Activated CD8-positive, alpha-beta T cell treated with anti-CD3 and anti-CD28 coated beads, Interleukin-2, amount 10 ng/mL, durations not matched to agents 7 days and 5 days (primary cell): Measurements from ENCODE around the gene KDELR3. TPM values are rescaled to one million over a fixed set of nuclear protein-coding genes. Genes with fewer than 3 reads are reported as not detected.

Source experiments
- ATAC-seq: fragments of 150-1000 bp; cut with Tn5 transposase; one replicate; pipeline ENCODE4 v1.10.0; 2021; ENCODE audit warnings: moderate library complexity
- CTCF ChIA-PET: fragments of 350-600 bp; sonication (Branson Sonifier 250); formaldehyde crosslinking; loops from one replicate; lab custom pipeline; 2021; ENCODE audit warnings: antibody characterized with exemption; lab: Charles Lee
- POLR2A ChIA-PET: fragments of 350-600 bp; sonication (Branson Sonifier 250); formaldehyde crosslinking; loops from one replicate; lab custom pipeline; 2021; ENCODE audit warnings: antibody characterized with exemption; lab: Charles Lee
- DNase-seq: peaks from one replicate; pipeline ENCODE4 v3.0.0-alpha.2; 2020
- H3K27ac Mint-ChIP-seq: one replicate; pipeline ENCODE4 v1.8.0; 2021; ENCODE audit warnings: mild to moderate bottlenecking, mixed read lengths
- H3K27me3 Mint-ChIP-seq: one replicate; pipeline ENCODE4 v1.8.0; 2021; ENCODE audit warnings: low read depth, mixed read lengths
- H3K36me3 Mint-ChIP-seq: one replicate; pipeline ENCODE4 v1.8.0; 2021; ENCODE audit warnings: low read depth, mixed read lengths
- H3K4me1 Mint-ChIP-seq: one replicate; pipeline ENCODE4 v1.8.0; 2021; ENCODE audit warnings: low read depth, mixed read lengths
- H3K4me3 Mint-ChIP-seq: one replicate; pipeline ENCODE4 v1.8.0; 2021; ENCODE audit warnings: mild to moderate bottlenecking, mixed read lengths
- H3K9me3 Mint-ChIP-seq: one replicate; pipeline ENCODE4 v1.8.0; 2022; ENCODE audit warnings: mixed read lengths; ENCODE audit not compliant: insufficient read depth
- total RNA-seq, 2 experiments: library from RNA; stranded (reverse); gene quantifications; one replicate each; pipeline ENCODE4 v1.2.3, GENCODE V29; 2021

The KDELR3 gene
- total RNA-seq, 2 experiments from 2014 or later = 0.99 to 1.0 TPM

DNA sequence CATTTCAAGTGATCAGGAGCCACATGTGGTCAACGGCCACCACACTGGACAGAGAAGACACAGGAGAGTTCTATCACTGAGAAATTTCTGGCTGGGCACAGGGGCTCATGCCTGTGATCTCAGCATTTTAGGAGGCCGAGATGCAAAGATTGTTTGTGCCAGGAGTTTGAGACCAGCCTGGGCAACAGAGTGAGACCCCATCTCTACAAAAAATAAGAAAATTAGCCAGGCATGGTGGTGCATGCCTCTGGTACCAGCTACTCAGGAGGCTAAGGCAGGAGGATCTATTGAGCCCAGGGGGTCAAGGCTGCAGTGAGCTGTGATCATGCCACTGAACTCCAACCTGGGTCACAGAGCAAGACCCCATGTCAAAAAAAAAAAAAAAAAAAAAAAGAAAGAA lies 39.2 kb upstream of the KDELR3 start:
- H3K4me1 Mint-ChIP-seq = no peaks in the 10 kb centered on the region
- ChIA-PET CTCF (interaction anchor here (1.6 kb wide), 1 partner anchor 15 kb away, joined by 6 read pairs; no protein-coding TSS in a partner anchor), POLR2A (no interaction called here)
- no peaks in the 10 kb centered on the region for H3K9me3 Mint-ChIP-seq
- no peaks in the 10 kb centered on the region for H3K36me3 Mint-ChIP-seq
- DNase-seq (no peak), ATAC-seq (no peak)
- no peaks in the 10 kb centered on the region for H3K27me3 Mint-ChIP-seq
- H3K27ac Mint-ChIP-seq = no peak overlapping the region
- H3K4me3 Mint-ChIP-seq = no peak overlapping the region

DNA sequence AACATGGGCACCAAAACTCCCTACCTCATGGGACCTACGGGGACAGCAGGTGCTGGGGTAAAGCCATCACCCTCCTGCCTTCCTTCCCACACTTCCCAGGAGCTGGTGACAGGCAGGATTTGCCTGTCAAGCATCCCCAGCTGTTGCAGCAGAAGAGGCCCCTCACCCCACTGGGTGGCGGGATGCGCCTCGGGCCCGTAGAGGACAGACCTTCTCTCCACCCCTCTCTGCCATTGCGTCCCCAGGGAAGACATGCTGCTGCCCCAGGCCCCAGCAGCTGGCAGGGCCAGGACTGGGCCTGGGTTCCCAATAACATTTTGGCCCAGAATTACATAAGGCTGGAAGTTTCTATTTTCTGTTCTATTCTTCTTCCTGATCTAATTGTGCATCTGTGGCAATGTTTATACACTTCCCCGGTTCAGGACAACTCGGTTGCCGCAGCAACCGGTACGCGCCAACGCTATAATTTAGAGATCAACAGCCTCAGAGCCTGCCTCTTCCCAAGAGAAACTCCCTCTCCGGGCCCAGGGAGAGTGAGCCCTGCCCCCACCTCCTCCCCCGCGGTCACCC lies 38.3 kb upstream of the KDELR3 start:
- DNase-seq (no peak), ATAC-seq (no peak)
- Mint-ChIP-seq H3K27ac (no peak overlapping the region), H3K4me3 (no peak overlapping the region), H3K27me3 (no peaks in the 10 kb centered on the region), H3K4me1 (no peaks in the 10 kb centered on the region), H3K9me3 (no peaks in the 10 kb centered on the region), H3K36me3 (no peaks in the 10 kb centered on the region)
- ChIA-PET CTCF (interaction anchor here (1.6 kb wide), 1 partner anchor 16 kb away, joined by 6 read pairs; no protein-coding TSS in a partner anchor), POLR2A (no interaction called here)

DNA sequence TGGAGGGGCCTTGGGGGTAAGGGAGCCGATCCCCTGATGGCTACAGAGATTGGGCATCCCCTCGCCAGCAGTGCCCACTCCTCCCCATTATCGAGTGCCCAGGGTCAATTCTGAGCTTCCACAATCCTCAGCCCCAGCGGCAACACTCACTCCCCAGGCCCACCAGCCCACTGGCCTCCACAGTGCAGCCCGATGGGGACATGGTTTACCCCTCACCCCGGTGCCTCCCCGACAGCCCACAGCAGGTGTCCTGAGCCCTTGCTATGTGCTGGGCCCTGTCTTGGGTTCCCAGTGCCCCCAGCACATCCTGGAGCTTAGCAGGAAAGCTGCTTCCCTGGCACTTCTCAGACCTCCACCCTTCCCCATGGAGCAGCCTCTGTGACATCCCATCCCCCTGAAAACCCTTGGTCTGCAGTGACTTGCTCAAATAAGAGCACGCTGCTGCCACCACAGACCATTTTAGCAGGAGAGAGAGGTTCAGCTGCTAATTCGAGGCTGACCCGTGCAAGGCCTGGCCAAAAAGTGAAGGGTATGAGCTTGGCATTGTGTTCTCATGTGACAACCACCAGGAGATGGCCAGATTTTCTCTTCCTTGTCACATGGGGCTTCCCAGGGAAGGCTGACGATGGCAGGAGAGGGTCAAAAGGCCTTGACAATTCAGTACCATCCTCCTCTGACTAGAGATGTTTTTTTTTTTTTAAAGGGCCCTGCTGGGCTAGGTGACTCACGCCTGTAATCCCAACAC lies 36.5 kb upstream of the KDELR3 start:
- ATAC-seq (no peak), DNase-seq (no peak)
- Mint-ChIP-seq H3K4me3 (no peak overlapping the region), H3K36me3 (no peaks in the 10 kb centered on the region), H3K27ac (no peak overlapping the region), H3K4me1 (no peaks in the 10 kb centered on the region), H3K9me3 (no peaks in the 10 kb centered on the region), H3K27me3 (no peaks in the 10 kb centered on the region)
- CTCF ChIA-PET = interaction anchor here (0.6 kb wide), 1 partner anchor 141 kb away, joined by 3 read pairs; no protein-coding TSS in a partner anchor
- POLR2A ChIA-PET = no interaction called here

DNA sequence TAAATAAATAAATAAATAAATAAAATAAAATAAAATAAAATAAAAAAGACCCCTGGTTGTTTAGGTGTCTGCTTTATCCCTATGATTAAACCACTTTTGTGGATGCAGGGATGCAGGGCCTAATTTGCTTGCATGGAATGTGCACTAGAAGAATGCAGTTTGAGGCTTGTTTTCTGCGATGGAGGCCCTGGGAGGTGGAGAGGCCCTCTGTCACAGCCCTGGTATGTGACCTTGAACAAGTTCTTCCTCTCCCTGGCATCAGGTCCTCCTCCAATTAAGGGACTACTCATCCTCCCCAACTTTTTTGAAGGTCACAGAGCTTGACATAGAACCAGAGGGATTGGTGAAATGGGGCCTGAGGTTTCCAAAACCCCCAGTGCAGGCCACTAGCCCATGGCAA lies 35.6 kb upstream of the KDELR3 start:
- CTCF ChIA-PET = no interaction called here
- POLR2A ChIA-PET = no interaction called here
- no peak overlapping the region for H3K4me3 Mint-ChIP-seq
- no peaks in the 10 kb centered on the region for H3K36me3 Mint-ChIP-seq
- H3K9me3 Mint-ChIP-seq = no peaks in the 10 kb centered on the region
- DNase-seq (no peak), ATAC-seq (no peak)
- no peaks in the 10 kb centered on the region for H3K27me3 Mint-ChIP-seq
- no peak overlapping the region for H3K27ac Mint-ChIP-seq
- no peaks in the 10 kb centered on the region for H3K4me1 Mint-ChIP-seq

DNA sequence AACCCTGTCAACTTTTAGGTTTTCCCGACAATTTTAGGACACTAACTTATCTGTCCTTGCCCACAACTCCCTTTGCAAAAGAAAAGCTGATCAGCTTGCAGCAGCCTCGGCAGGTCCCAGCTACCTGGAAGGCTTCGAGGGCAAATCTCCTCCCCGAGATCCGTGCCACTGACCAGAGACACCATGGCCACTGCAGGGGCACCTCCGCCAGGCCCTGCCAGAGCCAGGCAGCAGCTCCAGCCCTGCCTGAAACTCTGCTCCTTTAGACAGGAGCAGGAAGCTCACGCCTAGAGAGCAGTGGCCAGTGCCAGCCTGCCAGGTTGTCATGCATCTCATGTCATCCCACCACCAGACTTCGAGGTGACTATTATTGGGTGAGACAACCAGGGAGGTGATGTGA lies 34.0 kb upstream of the KDELR3 start:
- Mint-ChIP-seq H3K27ac (no peak overlapping the region), H3K4me1 (no peaks in the 10 kb centered on the region), H3K27me3 (no peaks in the 10 kb centered on the region), H3K36me3 (no peaks in the 10 kb centered on the region), H3K9me3 (no peaks in the 10 kb centered on the region), H3K4me3 (no peak overlapping the region)
- POLR2A ChIA-PET = interaction anchor here (1.2 kb wide), 1 partner anchor 48 kb away, joined by 3 read pairs; no protein-coding TSS in a partner anchor
- CTCF ChIA-PET = interaction anchor here (1.4 kb wide), 1 partner anchor 89 kb away, joined by 3 read pairs; no protein-coding TSS in a partner anchor
- DNase-seq (no peak), ATAC-seq (no peak)

DNA sequence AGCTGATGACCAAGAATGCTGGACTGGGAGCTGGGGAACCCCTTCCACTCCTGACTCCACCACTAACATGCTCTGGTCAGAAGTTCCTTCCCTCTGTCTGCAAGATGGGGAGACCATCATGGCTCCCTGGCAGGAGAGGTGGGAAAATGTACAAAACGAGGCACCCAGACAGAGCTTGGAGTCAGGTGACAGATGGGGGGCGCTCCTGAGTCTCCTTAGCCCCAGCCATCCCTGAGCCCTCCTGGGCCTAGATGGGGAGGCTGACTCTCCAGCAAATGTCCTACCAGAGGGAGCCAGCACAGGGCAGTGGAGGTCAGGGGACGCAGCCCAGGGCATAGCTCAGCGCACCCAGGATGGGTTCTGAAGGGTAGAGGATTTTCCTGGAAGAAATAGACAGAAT lies 32.9 kb upstream of the KDELR3 start:
- DNase-seq (no peak), ATAC-seq (no peak)
- H3K27me3 Mint-ChIP-seq = no peaks in the 10 kb centered on the region
- H3K4me3 Mint-ChIP-seq = no peak overlapping the region
- H3K36me3 Mint-ChIP-seq = no peaks in the 10 kb centered on the region
- CTCF ChIA-PET = no interaction called here
- H3K9me3 Mint-ChIP-seq = no peaks in the 10 kb centered on the region
- H3K27ac Mint-ChIP-seq = no peak overlapping the region
- H3K4me1 Mint-ChIP-seq = no peaks in the 10 kb centered on the region
- POLR2A ChIA-PET = no interaction called here

DNA sequence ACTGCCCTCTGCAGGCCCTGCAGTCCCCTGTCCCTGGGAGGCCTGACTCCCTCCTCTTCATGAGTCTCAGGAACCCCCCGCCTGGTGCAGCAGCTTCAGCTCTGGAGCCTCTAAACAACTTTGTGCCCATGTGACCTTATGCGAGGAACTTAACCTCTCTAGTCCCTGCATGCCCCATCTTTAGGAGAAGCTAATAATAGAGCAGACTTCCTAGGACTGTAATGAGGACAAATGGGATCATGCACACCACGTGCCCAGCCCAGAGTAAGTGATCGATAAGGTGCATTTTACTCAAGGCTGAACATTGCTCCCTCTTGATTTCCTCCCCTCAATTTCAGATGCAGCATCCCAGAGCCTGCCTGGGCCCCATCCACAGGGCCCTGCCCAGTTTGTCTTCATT lies 31.9 kb upstream of the KDELR3 start:
- no peak for DNase-seq
- Mint-ChIP-seq H3K27ac (no peak overlapping the region), H3K36me3 (no peaks in the 10 kb centered on the region), H3K4me3 (no peak overlapping the region), H3K27me3 (peaks cover 3% of the 10 kb centered on the region), H3K9me3 (no peaks in the 10 kb centered on the region), H3K4me1 (no peaks in the 10 kb centered on the region)
- CTCF ChIA-PET = no interaction called here
- POLR2A ChIA-PET = no interaction called here
- ATAC-seq = no peak

DNA sequence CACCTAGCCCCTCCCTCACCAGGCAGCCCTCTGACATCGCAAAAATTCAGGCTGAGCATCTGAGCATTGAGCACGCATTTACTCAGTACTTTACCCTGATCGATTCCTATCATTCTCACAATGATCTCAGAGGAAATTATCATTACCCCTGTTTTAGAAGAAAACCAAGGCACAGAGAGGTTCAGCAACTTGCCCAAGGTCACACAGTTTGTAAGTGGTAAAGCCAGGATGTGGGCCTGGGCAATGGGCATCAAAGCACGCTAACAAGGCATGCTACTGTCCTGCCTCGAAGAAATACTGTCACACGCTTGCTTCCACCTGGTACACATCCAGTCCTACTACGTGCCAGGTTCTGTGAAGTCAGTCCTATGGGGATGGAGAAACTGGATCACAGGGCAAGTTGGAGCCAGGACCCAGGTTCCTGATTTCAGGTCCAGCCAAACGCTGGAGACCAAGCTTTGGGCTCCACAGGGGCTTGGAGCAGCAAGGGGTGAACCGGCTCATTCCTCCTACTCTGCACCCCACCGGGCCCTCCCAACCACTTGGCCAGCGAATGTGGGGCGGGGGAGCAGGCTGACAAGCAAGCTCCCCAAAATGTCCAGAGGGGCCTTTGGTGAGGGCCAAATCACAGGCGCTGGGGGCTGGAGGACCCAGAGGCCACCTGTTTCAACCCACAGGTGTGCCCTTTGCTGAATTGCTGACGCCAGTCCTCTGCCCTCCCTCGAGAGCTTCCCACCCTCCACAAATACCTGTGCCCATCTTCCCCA lies 31.1 kb upstream of the KDELR3 start:
- ATAC-seq = no peak
- Mint-ChIP-seq H3K36me3 (no peaks in the 10 kb centered on the region), H3K9me3 (no peaks in the 10 kb centered on the region), H3K4me3 (no peak overlapping the region), H3K4me1 (no peaks in the 10 kb centered on the region), H3K27me3 (peaks cover 3% of the 10 kb centered on the region), H3K27ac (no peak overlapping the region)
- POLR2A ChIA-PET = no interaction called here
- DNase-seq = no peak
- CTCF ChIA-PET = no interaction called here

DNA sequence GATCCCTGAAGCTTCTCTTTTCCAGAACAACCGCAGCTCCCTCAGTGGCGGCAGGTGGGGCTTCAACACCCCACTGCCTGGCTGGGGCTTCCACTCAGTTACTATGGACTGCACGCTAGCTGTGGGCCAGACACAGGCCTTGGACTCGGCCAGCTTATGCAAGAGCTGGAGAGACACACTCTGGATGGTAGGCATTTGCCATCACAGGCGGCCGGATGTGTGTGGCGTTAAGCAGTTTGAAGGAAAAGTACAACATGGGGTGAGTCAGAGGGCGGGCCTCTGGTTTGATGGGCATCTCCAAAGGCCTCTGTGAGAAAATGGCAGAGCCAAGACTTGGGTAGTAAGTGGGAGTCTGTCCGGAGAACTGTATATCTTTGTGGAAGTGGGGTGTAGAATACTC lies 30.5 kb upstream of the KDELR3 start:
- H3K4me1 Mint-ChIP-seq = no peaks in the 10 kb centered on the region
- DNase-seq (no peak), ATAC-seq (no peak)
- CTCF ChIA-PET = no interaction called here
- H3K27me3 Mint-ChIP-seq = peaks cover 3% of the 10 kb centered on the region
- H3K36me3 Mint-ChIP-seq = no peaks in the 10 kb centered on the region
- H3K4me3 Mint-ChIP-seq = no peak overlapping the region
- no peak overlapping the region for H3K27ac Mint-ChIP-seq
- no peaks in the 10 kb centered on the region for H3K9me3 Mint-ChIP-seq
- POLR2A ChIA-PET = no interaction called here

DNA sequence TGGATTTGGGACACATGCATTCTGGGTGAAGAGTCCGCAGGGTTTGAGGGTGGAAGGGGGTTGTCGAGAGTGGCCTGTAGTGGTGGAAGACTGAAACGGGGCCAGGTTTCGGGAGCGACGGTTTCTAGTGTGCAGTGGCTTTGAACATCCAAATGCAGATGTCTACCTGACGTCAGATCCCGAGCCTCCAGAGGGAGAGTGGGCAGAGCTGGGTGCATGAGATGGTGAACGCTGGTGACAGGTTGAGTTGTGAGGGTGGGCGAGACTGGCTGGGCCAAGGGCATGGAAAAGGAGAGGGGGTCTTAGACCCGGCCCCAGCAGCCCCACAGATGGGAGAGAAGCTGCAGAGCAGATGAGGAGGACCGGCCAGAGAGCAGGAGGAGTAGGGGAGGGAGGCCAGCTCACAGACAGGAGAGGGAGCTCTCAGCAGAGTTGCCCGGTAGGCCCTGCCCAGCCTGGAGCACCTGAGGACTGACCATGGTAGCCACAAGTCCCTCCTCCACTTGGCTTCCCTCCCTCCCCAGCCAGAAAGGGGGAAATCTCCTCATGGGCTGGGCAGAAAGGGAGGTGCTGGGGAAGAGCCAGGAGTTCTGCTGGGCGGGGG lies 27.0 kb upstream of the KDELR3 start:
- Mint-ChIP-seq H3K4me3 (no peak overlapping the region), H3K36me3 (no peaks in the 10 kb centered on the region), H3K4me1 (no peaks in the 10 kb centered on the region), H3K27ac (no peak overlapping the region), H3K27me3 (peaks cover 7% of the 10 kb centered on the region), H3K9me3 (no peaks in the 10 kb centered on the region)
- CTCF ChIA-PET = no interaction called here
- POLR2A ChIA-PET = no interaction called here
- ATAC-seq = no peak
- no peak for DNase-seq

DNA sequence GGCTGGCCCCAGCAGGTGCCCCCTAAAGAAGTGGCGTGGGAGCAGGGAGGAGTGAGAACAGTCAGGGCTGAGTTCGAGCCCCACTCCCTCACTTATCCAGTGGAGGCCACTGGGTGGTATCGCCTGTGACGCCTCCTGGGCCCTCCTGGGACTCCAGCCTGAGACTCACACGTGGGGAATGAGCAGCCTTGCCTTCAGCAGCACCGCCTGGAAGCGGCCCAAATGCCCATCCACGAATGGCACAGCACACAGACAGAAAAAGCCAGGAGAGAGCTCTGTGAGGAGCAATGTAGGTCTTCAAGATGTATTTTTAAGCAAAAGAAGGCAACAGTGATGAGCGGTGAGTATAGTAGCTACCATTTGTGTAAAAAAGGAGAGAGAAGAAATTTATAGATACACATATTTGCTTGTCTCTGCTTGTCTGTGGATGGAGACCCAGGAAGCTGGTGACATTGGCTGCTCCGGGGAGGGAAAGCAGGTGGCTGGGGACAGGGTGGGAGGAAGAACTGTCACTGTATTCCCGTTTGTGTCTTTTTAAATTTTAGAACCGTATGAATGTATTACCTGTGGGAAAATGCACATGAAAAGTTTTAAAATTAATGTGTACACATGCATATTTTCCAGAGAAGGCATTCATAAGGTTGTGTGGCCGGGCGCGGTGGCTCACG lies 26.1 kb upstream of the KDELR3 start:
- H3K27ac Mint-ChIP-seq = no peak overlapping the region
- no peaks in the 10 kb centered on the region for H3K36me3 Mint-ChIP-seq
- ATAC-seq = no peak
- no peaks in the 10 kb centered on the region for H3K9me3 Mint-ChIP-seq
- ChIA-PET CTCF (no interaction called here), POLR2A (no interaction called here)
- no peaks in the 10 kb centered on the region for H3K4me1 Mint-ChIP-seq
- peaks cover 7% of the 10 kb centered on the region for H3K27me3 Mint-ChIP-seq
- no peak overlapping the region for H3K4me3 Mint-ChIP-seq
- no peak for DNase-seq
